Duodenal mucosa (tissue), 2 donors: Measurements from ENCODE around the gene ALMS1.
"Not testable (repeated sequence)": the region's sequence is repeated elsewhere in the genome, so short reads cannot be mapped to it uniquely, and the experiment has no call there.

Experiments
- H3K27ac ChIP-seq: one replicate; pipeline ENCODE4 v1.7.0; 2013; ENCODE audit warnings: low read depth, low read length
- H3K27me3 ChIP-seq, 2 donors: one replicate each; pipeline ENCODE4 v1.7.0; 2013; ENCODE audit warnings: low read length in 2 of 2, control low read depth in 1 of 2; ENCODE audit not compliant: insufficient read depth in 2 of 2, control insufficient read depth in 1 of 2
- H3K36me3 ChIP-seq, 2 donors: one replicate each; pipeline ENCODE4 v1.7.0; 2013; ENCODE audit warnings: low read length in 2 of 2, control low read depth in 1 of 2; ENCODE audit not compliant: insufficient read depth in 2 of 2, control insufficient read depth in 1 of 2
- H3K4me1 ChIP-seq, 2 donors: one replicate each; pipeline ENCODE4 v1.7.0; 2013; ENCODE audit warnings: low read length in 2 of 2, control low read depth in 1 of 2; ENCODE audit not compliant: insufficient read depth in 2 of 2, control insufficient read depth in 1 of 2
- H3K4me3 ChIP-seq, 2 donors: one replicate each; pipeline ENCODE4 v1.7.0; 2013; ENCODE audit warnings: low read length in 2 of 2, low read depth in 1 of 2
- H3K9ac ChIP-seq, 2 donors: one replicate each; pipeline ENCODE4 v1.7.0; 2013; ENCODE audit warnings: low read length in 2 of 2, low read depth in 1 of 2
- H3K9me3 ChIP-seq, 2 donors: one replicate each; pipeline ENCODE4 v1.7.0; 2013; ENCODE audit warnings: low read length in 2 of 2, control low read depth in 1 of 2; ENCODE audit not compliant: control insufficient read depth in 1 of 2

ALMS1 gene

GRCh38 chr2:73487112-73487657, 101.5 kb downstream of the ALMS1 start:
- Histone ChIP-seq H3K27ac (no peak overlapping the region), H3K9me3 (no peaks in the 10 kb centered on the region), H3K36me3 (peaks cover 9 to 23% of the 10 kb centered on the region in 2 donors), H3K4me1 (no peaks in the 10 kb centered on the region), H3K9ac (no peak overlapping the region), H3K27me3 (no peaks in the 10 kb centered on the region), H3K4me3 (no peak overlapping the region)

DNA sequence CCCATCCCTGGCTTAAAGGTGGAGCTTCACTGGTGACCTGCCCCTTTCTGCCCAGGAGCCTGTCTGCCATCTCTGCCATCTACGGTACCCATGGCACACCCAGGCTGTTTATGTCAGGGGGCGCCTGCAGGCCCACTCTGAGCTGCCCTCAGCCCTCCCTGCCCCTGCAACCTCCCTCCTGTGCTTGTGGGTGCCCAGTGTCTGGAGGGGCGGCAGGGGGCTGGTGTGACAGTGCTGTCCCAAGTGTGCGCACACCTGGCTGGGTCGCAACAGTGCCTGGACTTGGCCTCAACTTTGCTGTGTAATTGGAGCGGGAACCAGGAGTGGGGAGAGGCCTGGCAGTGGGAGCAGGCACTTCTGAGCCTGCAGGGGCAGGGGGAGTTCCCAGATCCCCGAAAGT, 102.4 kb downstream of the ALMS1 start:
- Histone ChIP-seq H3K27me3 (no peaks in the 10 kb centered on the region), H3K4me1 (no peaks in the 10 kb centered on the region), H3K9me3 (no peaks in the 10 kb centered on the region), H3K4me3 (no peak overlapping the region), H3K36me3 (peaks cover 11 to 23% of the 10 kb centered on the region in 2 donors), H3K9ac (no peak overlapping the region), H3K27ac (no peak overlapping the region)

GRCh38 chr2:73489053-73489452, 103.4 kb downstream of the ALMS1 start:
- H3K27me3 ChIP-seq = no peaks in the 10 kb centered on the region
- no peak overlapping the region for H3K27ac ChIP-seq
- H3K36me3 ChIP-seq = peaks cover 11 to 23% of the 10 kb centered on the region in 2 donors
- no peaks in the 10 kb centered on the region for H3K9me3 ChIP-seq
- H3K4me1 ChIP-seq = no peaks in the 10 kb centered on the region
- H3K4me3 ChIP-seq = no peak overlapping the region
- H3K9ac ChIP-seq = no peak overlapping the region

- Histone ChIP-seq H3K36me3 (peaks cover 8 to 15% of the 10 kb centered on the region in 2 donors), H3K9me3 (no peaks in the 10 kb centered on the region), H3K9ac (no peak overlapping the region), H3K27me3 (no peaks in the 10 kb centered on the region), H3K4me3 (no peak overlapping the region), H3K27ac (no peak overlapping the region), H3K4me1 (no peaks in the 10 kb centered on the region)
Measured at GRCh38 chr2:73494031-73494430, 108.4 kb downstream of the ALMS1 start.

- no peak overlapping the region for H3K27ac ChIP-seq
Measured at GRCh38 chr2:73503992-73504570, 118.4 kb downstream of the ALMS1 start.

DNA sequence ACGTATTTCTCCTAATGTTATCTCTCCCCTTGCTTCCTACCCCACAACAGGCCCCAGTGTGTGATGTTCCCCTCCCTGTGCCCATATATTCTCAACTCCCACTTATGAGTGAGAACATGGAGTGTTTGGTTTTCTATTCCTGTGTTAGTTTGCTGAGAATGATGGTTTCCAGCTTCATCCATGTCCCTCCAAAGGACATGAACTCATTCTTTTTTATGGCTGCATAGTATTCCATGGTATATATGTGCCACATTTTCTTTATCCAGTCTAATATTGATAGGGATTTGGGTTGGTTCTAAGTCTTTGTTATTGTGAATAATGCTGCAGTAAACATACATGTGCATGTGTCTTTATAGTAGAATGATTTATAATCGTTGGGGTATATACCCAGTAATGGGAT, 119.2 kb downstream of the ALMS1 start:
- not testable (repeated sequence) for H3K27ac ChIP-seq, H3K36me3 ChIP-seq, H3K27me3 ChIP-seq, H3K4me1 ChIP-seq, H3K4me3 ChIP-seq, H3K9me3 ChIP-seq, H3K9ac ChIP-seq

More at GRCh38 chr2:73503992-73504570, 118.4 kb downstream of the ALMS1 start:
- peaks cover 0 to 4% of the 10 kb centered on the region in 2 donors for H3K9me3 ChIP-seq
- H3K4me3 ChIP-seq = no peak overlapping the region
- H3K36me3 ChIP-seq = peaks cover 0 to 3% of the 10 kb centered on the region in 2 donors
- no peaks in the 10 kb centered on the region for H3K27me3 ChIP-seq
- H3K4me1 ChIP-seq = no peaks in the 10 kb centered on the region
- H3K9ac ChIP-seq = no peak overlapping the region

DNA sequence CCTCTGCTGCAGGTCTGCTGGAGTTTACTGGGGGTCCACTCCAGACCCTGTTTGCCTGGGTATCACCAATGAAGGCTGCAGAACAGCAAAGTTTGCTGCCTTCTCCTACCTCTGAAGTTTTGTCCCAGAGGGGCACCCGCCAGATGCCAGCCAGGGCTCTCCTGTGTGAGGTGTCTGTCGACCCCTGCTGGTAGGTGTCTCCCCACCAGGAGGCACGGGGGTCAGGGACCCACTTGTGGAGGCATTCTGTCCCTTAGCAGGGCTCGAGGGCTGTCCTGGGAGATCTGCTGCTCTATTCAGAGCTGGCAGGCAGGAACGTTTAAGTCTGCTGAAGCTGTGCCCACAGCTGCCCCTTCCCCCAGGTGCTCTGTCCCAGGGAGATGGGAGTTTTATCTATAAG, 124.8 kb downstream of the ALMS1 start:
- H3K9ac ChIP-seq, H3K36me3 ChIP-seq, H3K27ac ChIP-seq, H3K9me3 ChIP-seq, H3K27me3 ChIP-seq, H3K4me3 ChIP-seq, H3K4me1 ChIP-seq: not testable (repeated sequence)

GRCh38 chr2:73516033-73516432, 130.4 kb downstream of the ALMS1 start:
- H3K27ac ChIP-seq = no peak overlapping the region

GRCh38 chr2:73528688-73529087, 143.1 kb downstream of the ALMS1 start:
- Histone ChIP-seq H3K9me3 (peaks cover 7 to 12% of the 10 kb centered on the region in 2 donors), H3K36me3 (peaks cover 0 to 12% of the 10 kb centered on the region in 2 donors)

More at GRCh38 chr2:73516033-73516432, 130.4 kb downstream of the ALMS1 start:
- Histone ChIP-seq H3K4me3 (no peak overlapping the region), H3K36me3 (peaks cover 0 to 9% of the 10 kb centered on the region in 2 donors), H3K4me1 (no peaks in the 10 kb centered on the region), H3K9me3 (no peaks in the 10 kb centered on the region), H3K27me3 (no peaks in the 10 kb centered on the region), H3K9ac (no peak overlapping the region)

GRCh38 chr2:73530773-73531172, 145.1 kb downstream of the ALMS1 start:
- H3K9me3 ChIP-seq = peaks cover 7 to 12% of the 10 kb centered on the region in 2 donors

More at GRCh38 chr2:73528688-73529087, 143.1 kb downstream of the ALMS1 start:
- Histone ChIP-seq H3K27me3 (no peaks in the 10 kb centered on the region), H3K27ac (no peak overlapping the region), H3K9ac (no peak overlapping the region), H3K4me1 (no peaks in the 10 kb centered on the region), H3K4me3 (no peak overlapping the region)

More at GRCh38 chr2:73530773-73531172, 145.1 kb downstream of the ALMS1 start:
- H3K27ac ChIP-seq, H3K4me3 ChIP-seq, H3K4me1 ChIP-seq, H3K27me3 ChIP-seq, H3K9ac ChIP-seq: not testable (repeated sequence)
- H3K36me3 ChIP-seq = peaks cover 3 to 12% of the 10 kb centered on the region in 2 donors
